OCI-LY7 (cell line): Measurements from ENCODE around the gene KDM2A.

ENCODE experiments used
- EZH2phosphoT487 ChIP-seq: fragments of 200-600 bp; sonication (generic); IDR thresholded peaks from 2 replicates; pipeline ENCODE4 v1.6.1; 2018; ENCODE audit warnings: low read depth, borderline replicate concordance, mild to moderate bottlenecking, mixed run types, antibody characterized with exemption, low read length, moderate library complexity, mixed read lengths
- TF ChIP-seq, protein P1 (sequence below): fragments of 200-600 bp; sonication (generic); conservative IDR thresholded peaks from 2 replicates; pipeline ENCODE4 v1.5.1; 2014; ENCODE audit warnings: mild to moderate bottlenecking, antibody characterized with exemption, low read length, moderate library complexity, mixed read lengths

DNA sequence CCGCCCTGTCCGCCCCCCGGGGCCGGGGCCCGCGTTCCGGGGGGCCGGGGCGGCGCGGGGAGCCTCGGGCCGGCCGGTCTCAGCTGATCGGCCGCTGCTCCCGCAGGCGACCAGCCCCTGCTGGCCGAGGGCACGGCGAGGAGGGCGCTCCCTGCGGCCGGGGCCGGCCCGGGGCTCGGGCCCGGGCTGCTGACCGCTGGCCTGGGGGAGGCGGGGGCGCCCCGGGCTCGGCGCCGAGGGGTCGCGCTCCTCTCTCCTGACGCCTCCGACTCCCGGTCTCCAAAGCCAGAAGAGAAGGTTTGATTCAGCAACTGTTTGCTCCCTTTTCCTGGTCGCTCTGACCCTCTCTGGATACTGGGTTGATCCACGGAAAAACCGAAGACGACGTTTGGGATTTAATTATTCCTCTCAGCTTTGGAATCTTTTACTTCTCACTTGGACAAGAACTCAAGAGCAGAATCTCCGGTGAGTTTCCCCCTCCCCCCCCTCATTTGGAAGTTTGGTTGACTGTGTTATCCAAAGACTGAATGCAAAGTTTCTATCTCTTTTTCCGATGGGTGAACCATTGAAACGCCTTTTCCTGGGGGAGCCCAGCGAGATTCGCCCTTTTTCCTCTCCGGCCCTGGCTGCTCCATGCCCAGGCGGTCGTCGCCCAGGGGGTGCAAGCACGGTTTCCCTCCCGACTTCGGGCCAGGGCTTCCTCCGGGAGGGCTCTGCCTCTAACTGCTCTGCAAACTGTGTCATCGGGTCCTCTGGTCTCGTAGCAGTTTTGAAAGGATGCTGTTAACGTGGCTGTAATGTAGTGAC is 725 bp downstream of the KDM2A start:
- TF ChIP-seq, protein P1, sequence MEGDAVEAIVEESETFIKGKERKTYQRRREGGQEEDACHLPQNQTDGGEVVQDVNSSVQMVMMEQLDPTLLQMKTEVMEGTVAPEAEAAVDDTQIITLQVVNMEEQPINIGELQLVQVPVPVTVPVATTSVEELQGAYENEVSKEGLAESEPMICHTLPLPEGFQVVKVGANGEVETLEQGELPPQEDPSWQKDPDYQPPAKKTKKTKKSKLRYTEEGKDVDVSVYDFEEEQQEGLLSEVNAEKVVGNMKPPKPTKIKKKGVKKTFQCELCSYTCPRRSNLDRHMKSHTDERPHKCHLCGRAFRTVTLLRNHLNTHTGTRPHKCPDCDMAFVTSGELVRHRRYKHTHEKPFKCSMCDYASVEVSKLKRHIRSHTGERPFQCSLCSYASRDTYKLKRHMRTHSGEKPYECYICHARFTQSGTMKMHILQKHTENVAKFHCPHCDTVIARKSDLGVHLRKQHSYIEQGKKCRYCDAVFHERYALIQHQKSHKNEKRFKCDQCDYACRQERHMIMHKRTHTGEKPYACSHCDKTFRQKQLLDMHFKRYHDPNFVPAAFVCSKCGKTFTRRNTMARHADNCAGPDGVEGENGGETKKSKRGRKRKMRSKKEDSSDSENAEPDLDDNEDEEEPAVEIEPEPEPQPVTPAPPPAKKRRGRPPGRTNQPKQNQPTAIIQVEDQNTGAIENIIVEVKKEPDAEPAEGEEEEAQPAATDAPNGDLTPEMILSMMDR, result no peak
- no peak for TF ChIP-seq EZH2phosphoT487
